ENCODE data around the gene CPSF7.

The CPSF7 gene

DNA sequence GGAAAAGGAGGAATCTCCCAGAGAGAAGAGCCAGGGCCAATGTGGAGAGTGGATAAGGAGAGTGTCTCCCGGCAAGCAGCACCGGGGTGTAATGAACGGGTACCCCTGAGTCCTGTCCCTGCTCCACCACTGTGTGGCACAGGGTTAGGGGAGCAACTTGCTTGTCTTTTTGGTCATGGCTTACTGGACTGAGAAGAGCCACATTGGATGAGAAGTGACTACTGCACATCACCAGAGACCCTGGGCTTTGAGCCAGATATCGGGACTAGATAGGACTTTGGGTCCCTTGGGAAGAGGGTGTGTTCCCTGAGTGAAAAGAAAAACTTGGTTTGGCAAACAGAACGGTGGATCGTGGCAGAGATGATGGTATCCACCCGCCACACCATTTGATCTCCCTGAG lies 24.7 kb upstream of the CPSF7 start:
- no peak for DNase-seq (ENCODE audit: low read depth in 2 of 2)
- TF ChIP-seq, protein P1, sequence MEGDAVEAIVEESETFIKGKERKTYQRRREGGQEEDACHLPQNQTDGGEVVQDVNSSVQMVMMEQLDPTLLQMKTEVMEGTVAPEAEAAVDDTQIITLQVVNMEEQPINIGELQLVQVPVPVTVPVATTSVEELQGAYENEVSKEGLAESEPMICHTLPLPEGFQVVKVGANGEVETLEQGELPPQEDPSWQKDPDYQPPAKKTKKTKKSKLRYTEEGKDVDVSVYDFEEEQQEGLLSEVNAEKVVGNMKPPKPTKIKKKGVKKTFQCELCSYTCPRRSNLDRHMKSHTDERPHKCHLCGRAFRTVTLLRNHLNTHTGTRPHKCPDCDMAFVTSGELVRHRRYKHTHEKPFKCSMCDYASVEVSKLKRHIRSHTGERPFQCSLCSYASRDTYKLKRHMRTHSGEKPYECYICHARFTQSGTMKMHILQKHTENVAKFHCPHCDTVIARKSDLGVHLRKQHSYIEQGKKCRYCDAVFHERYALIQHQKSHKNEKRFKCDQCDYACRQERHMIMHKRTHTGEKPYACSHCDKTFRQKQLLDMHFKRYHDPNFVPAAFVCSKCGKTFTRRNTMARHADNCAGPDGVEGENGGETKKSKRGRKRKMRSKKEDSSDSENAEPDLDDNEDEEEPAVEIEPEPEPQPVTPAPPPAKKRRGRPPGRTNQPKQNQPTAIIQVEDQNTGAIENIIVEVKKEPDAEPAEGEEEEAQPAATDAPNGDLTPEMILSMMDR (IDR thresholded peaks at IDR 0.05; ENCODE audit: low read depth, low read length), result no peak
- no peak overlapping the region for H3K4me3 ChIP-seq (replicated peaks in 1 of 2; ENCODE audit: low read depth in 2 of 2, low read length in 2 of 2)

DNA sequence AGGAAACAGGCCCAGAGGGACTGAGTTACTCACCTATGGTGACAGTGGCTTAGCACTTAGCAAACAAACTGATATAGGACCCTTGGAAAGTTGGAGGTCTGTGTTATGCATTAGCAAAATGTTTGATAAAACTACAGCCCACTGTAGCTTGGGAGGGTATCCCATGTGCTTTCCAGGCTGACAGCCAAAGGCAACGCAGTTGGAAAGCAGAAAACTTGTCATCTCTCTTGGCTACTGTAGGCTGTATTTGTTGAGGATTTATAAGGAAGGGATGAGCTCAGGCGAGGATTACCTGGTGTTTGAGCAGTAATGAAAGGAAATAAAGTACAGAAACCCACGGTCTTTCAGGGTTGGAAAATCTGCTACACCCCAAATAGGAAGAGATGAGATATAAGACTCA lies 23.9 kb upstream of the CPSF7 start:
- TF ChIP-seq, protein P1 (IDR thresholded peaks at IDR 0.05; ENCODE audit: low read depth, low read length), result no peak
- H3K4me3 ChIP-seq (replicated peaks in 1 of 2; ENCODE audit: low read depth in 2 of 2, low read length in 2 of 2), result no peak overlapping the region

DNA sequence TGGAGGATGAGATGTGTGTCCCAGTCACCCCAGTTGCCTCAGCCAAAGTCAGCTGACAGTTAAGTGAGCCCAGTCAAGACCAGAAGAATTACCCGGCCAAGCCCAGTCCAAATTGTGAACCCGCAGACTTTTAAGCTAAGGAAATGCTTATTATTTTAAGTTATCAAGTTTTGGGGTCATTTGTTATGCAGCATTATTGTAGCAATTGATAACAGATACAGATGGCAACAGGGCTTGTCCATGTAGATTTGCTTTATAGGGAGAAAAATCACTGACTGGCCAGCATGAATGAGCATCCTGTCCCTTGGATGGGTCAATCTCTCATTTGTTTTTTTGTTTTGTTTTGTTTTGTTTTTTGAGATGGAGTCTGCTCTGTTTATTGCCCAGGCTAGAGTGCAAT lies 23.1 kb upstream of the CPSF7 start:
- TF ChIP-seq, protein P1 (IDR thresholded peaks at IDR 0.05; ENCODE audit: low read depth, low read length), result no peak
- no peak overlapping the region for H3K4me3 ChIP-seq (replicated peaks in 1 of 2; ENCODE audit: low read depth in 2 of 2, low read length in 2 of 2)
- no peak for DNase-seq (ENCODE audit: low read depth in 2 of 2)

More for the DNA sequence above, 23.9 kb upstream of the CPSF7 start:
- no peak for DNase-seq (ENCODE audit: low read depth in 2 of 2)

DNA sequence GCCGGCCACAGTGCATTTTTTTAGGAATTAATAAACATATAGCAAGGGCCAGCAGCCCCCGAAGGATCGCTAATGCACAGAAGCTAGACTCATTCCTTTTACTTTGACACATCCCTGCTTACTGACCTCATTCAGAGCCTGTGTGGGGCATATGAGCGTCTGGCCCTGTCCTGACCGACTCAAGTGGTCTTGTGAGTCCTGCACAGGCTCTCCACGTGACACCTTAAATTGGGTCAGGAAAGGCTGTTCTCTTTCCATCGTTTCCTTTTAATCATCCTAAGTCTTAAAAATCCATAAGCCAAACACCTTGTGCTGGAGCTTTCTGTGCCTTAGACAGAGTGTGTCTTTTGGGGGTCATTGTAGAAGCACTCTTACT lies 18.8 kb upstream of the CPSF7 start:
- peak in 1 of 2 donors; percentile 22 for DNase-seq (ENCODE audit: low read depth in 2 of 2)
- TF ChIP-seq, protein P1 (IDR thresholded peaks at IDR 0.05; ENCODE audit: low read depth, low read length), result no peak
- no peak overlapping the region for H3K4me3 ChIP-seq (replicated peaks in 1 of 2; ENCODE audit: low read depth in 2 of 2, low read length in 2 of 2)

DNA sequence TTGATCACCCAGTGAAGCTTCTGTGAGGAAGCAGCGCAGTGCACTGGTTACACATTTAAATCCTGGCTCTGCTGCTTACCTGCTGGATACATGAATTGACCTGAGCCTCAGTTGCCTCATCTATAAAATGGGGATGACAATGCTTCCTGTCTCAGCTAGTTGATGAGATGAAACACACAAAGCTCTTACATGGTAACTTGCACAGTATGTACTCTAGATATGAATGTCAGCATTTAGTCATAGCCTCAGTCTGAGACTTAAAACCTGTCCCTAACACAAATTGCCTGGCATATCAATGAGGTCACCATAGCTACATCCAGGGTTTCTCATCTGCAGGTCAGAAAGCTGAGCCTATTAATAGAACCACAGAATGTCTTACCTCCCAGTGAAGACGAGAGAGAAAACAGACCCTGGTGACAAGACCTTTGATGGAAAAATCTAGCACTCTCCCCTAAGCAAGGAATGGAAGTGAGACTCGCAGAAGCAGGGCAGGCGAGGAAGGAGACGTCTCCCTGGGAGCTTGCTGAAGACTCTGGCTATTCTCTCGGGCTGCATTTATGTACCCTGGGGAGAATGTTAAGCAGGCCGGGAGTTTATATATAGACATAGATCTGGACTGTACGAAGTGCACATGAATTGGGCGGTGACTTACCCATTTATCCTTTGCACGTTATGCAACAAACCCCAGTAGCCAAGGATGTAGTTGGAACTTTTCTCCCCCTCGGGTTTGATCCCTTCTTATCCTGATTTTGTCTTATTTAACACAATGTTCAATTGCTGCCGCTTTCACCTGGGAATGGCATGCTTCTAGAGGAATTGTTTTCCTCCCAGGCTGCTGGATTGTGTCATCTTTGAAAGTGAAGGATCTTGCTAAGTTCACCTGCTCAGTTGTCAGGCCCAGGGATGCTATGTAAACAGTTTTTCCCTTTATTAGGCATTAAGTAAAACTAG lies 18.1 kb upstream of the CPSF7 start:
- DNase-seq (ENCODE audit: low read depth in 2 of 2), result peak in 1 of 2 donors; percentile 75
- TF ChIP-seq, protein P1 (IDR thresholded peaks at IDR 0.05; ENCODE audit: low read depth, low read length), result no peak
- no peak overlapping the region for H3K4me3 ChIP-seq (replicated peaks in 1 of 2; ENCODE audit: low read depth in 2 of 2, low read length in 2 of 2)

DNA sequence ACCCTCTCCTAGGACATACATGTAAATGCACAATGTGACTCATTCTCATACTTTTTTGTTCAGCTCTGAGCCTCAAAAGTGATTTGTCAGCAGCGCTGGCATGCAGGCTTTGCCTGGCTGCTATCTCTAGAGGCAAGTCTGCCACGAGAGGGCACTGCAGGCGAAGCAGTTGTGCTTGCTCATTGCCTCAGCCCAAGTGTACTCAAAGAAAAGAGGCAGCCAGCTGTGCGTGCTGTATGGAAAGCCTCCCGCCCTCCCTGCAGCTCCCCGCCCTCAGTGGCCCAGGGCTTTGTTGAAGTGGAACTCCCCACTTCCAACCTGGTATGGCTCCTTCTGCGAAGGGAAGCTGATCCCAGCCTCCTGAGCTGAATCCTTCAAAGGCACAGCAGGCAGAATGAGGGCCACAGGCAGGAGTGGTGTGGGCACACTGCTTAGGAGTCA lies 16.5 kb upstream of the CPSF7 start:
- no peak overlapping the region for H3K4me3 ChIP-seq (replicated peaks in 1 of 2; ENCODE audit: low read depth in 2 of 2, low read length in 2 of 2)
- DNase-seq (ENCODE audit: low read depth in 2 of 2), result peak; percentile 96 to 98
- TF ChIP-seq, protein P1 (IDR thresholded peaks at IDR 0.05; ENCODE audit: low read depth, low read length), result peak; percentile 94

Measured in cardiac fibroblast (primary cell).